ENCODE results near the gene NACC1. TPM values are rescaled to one million over a fixed set of nuclear protein-coding genes. Genes with fewer than 3 reads are reported as not detected.

The NACC1 gene
- total RNA-seq, 1 donor: 53.9 TPM

GRCh38 chr19:13097463-13098258, 20.4 kb upstream of the NACC1 start:
- Histone ChIP-seq H4K20me1 (ENCODE audit: insufficient read depth, low read length) (peaks cover 21% of the 10 kb centered on the region), H3K4me2 (ENCODE audit: insufficient read depth, low read length) (peak overlapping the region; percentile 28), H3K4me1 (ENCODE audit: insufficient read depth, low read length) (peaks cover 12% of the 10 kb centered on the region), H2AFZ (ENCODE audit: low read length) (no peak overlapping the region), H3K27me3 (ENCODE audit: insufficient read depth, low read length) (no peaks in the 10 kb centered on the region), H3K27ac (ENCODE audit: low read depth, low read length) (no peak overlapping the region), H3K79me2 (ENCODE audit: insufficient read depth, low read length) (no peaks in the 10 kb centered on the region), H3K36me3 (ENCODE audit: insufficient read depth, low read length) (peaks cover 16% of the 10 kb centered on the region), H3K9me3 (ENCODE audit: low read depth, low read length) (no peaks in the 10 kb centered on the region), H3K4me3 (ENCODE audit: insufficient read depth, low read length) (no peak overlapping the region)
- TF ChIP-seq CTCF (IDR thresholded peaks at IDR 0.05; ENCODE audit: extremely low read depth, low read depth, low read length): no peak
- DNase-seq (ENCODE audit: insufficient read length, low spot score, missing footprints): peak; percentile 97

GRCh38 chr19:13098277-13099072, 19.6 kb upstream of the NACC1 start:
- peaks cover 14% of the 10 kb centered on the region for H3K36me3 ChIP-seq (ENCODE audit: insufficient read depth, low read length)
- peaks cover 17% of the 10 kb centered on the region for H4K20me1 ChIP-seq (ENCODE audit: insufficient read depth, low read length)
- peak overlapping the region; percentile 19 for H3K4me3 ChIP-seq (ENCODE audit: insufficient read depth, low read length)
- H3K4me2 ChIP-seq (ENCODE audit: insufficient read depth, low read length): peak overlapping the region; percentile 51
- H3K79me2 ChIP-seq (ENCODE audit: insufficient read depth, low read length): no peaks in the 10 kb centered on the region
- H3K27ac ChIP-seq (ENCODE audit: low read depth, low read length): no peak overlapping the region
- H2AFZ ChIP-seq (ENCODE audit: low read length): no peak overlapping the region
- H3K4me1 ChIP-seq (ENCODE audit: insufficient read depth, low read length): peaks cover 11% of the 10 kb centered on the region
- no peaks in the 10 kb centered on the region for H3K27me3 ChIP-seq (ENCODE audit: insufficient read depth, low read length)
- H3K9me3 ChIP-seq (ENCODE audit: low read depth, low read length): no peaks in the 10 kb centered on the region
- no peak for TF ChIP-seq CTCF (IDR thresholded peaks at IDR 0.05; ENCODE audit: extremely low read depth, low read depth, low read length)
- peak; percentile 98 for DNase-seq (ENCODE audit: insufficient read length, low spot score, missing footprints)

- H3K27ac ChIP-seq (ENCODE audit: low read depth, low read length): no peak overlapping the region
- no peaks in the 10 kb centered on the region for H3K9me3 ChIP-seq (ENCODE audit: low read depth, low read length)
- H2AFZ ChIP-seq (ENCODE audit: low read length): no peak overlapping the region
Observed at GRCh38 chr19:13099073-13099999, 18.7 kb upstream of the NACC1 start.

More at GRCh38 chr19:13099073-13099999, 18.7 kb upstream of the NACC1 start:
- no peak overlapping the region for H3K4me3 ChIP-seq (ENCODE audit: insufficient read depth, low read length)
- H3K36me3 ChIP-seq (ENCODE audit: insufficient read depth, low read length): peaks cover 6% of the 10 kb centered on the region
- no peak overlapping the region for H3K4me2 ChIP-seq (ENCODE audit: insufficient read depth, low read length)
- peaks cover 10% of the 10 kb centered on the region for H3K4me1 ChIP-seq (ENCODE audit: insufficient read depth, low read length)
- no peaks in the 10 kb centered on the region for H3K79me2 ChIP-seq (ENCODE audit: insufficient read depth, low read length)
- peaks cover 9% of the 10 kb centered on the region for H4K20me1 ChIP-seq (ENCODE audit: insufficient read depth, low read length)
- peak; percentile 95 for DNase-seq (ENCODE audit: insufficient read length, low spot score, missing footprints)
- no peak for TF ChIP-seq CTCF (IDR thresholded peaks at IDR 0.05; ENCODE audit: extremely low read depth, low read depth, low read length)
- H3K27me3 ChIP-seq (ENCODE audit: insufficient read depth, low read length): no peaks in the 10 kb centered on the region

All from osteoblast (primary cell).